ENCODE results near the gene CACNA1F. TPM values are rescaled to one million over a fixed set of nuclear protein-coding genes. Genes with fewer than 3 reads are reported as not detected.

CACNA1F gene
- total RNA-seq, 1 experiment from 2014 or later: not detected

DNA sequence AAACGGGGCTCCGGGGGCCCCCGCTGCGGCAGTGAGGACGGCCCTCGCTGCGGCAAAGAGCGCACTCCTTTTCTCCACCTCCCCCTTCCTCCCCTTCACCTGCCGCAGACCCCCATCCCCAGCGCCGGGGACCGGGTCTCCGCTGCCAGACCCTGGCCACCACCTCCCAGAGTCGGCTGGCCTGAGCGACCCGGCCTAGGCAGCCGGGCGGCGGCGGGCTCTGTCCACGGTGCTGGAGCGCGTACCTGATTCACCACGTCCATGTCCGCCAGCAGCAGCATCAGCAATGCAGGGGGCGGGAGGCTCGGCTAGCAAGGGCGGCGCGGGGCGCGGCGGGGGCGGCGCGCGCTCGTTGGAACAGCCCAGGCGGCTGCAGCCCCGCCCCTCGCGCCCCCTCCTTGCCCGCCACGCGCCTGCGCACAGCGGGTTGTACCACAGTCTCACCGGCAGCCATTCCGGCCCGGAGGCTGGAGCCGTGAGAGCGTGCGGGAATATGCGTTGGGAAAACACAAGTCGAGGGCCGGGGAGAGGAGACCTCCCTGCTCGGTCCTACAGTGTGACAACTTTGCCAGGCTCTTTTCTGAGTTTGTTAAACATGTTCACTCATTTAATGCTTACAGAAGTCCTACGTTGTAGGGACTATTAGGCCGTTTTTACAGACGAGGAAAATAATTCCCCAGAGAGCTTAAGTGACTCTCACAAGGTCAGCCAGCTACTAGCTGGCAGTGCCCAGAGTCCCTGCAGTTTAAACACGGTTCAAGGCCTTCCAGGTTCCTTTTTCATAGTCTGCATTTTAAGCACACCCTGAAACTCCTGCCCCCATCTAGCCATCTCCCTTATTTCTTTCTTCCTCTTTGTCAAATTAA lies 33.0 kb downstream of the CACNA1F start, which contains the start of gene SYP:
Gene SYP (minus strand): TSS at position 288 of the 866 bp plus-strand sequence. CDS start 7 bp downstream, at position 281.
- peak; percentile 80 for DNase-seq (ENCODE audit: unreplicated experiment)
- TSS peak; percentile 47 for BruUV-seq (replicated peaks)
- Mint-ChIP-seq H3K27me3 (ENCODE audit: insufficient read depth, unreplicated experiment) (peaks cover 15% of the 10 kb centered on the region), H3K27ac (ENCODE audit: low read depth, unreplicated experiment) (no peak within 1 kb of the TSS), H3K4me3 (ENCODE audit: unreplicated experiment) (peak within 1 kb of the TSS; percentile 39), H3K36me3 (ENCODE audit: insufficient read depth, unreplicated experiment) (no peaks in the 10 kb centered on the region), H3K9me3 (ENCODE audit: unreplicated experiment) (peaks cover 12% of the 10 kb centered on the region), H3K4me1 (ENCODE audit: insufficient read depth, unreplicated experiment) (no peaks in the 10 kb centered on the region)
- intact Hi-C loops (cut with micrococcal nuclease): loop anchor here (10.0 kb wide), 1 partner anchor 555 kb away; no protein-coding TSS in a partner anchor
- TF ChIP-seq, protein P1, sequence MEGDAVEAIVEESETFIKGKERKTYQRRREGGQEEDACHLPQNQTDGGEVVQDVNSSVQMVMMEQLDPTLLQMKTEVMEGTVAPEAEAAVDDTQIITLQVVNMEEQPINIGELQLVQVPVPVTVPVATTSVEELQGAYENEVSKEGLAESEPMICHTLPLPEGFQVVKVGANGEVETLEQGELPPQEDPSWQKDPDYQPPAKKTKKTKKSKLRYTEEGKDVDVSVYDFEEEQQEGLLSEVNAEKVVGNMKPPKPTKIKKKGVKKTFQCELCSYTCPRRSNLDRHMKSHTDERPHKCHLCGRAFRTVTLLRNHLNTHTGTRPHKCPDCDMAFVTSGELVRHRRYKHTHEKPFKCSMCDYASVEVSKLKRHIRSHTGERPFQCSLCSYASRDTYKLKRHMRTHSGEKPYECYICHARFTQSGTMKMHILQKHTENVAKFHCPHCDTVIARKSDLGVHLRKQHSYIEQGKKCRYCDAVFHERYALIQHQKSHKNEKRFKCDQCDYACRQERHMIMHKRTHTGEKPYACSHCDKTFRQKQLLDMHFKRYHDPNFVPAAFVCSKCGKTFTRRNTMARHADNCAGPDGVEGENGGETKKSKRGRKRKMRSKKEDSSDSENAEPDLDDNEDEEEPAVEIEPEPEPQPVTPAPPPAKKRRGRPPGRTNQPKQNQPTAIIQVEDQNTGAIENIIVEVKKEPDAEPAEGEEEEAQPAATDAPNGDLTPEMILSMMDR (IDR thresholded peaks at IDR 0.05; ENCODE audit: unreplicated experiment): no peak
- CTCF ChIA-PET: interaction anchor here (0.5 to 0.7 kb wide), 2 partner anchors 198 to 639 kb away, joined by 3 read pairs; partner anchors contain the start of gene GRIPAP1
- POLR2A ChIA-PET: interaction anchor here (0.5 to 1.5 kb wide), 3 partner anchors 9 to 45 kb away, joined by 3 to 7 read pairs (median 4); no protein-coding TSS in a partner anchor

DNA sequence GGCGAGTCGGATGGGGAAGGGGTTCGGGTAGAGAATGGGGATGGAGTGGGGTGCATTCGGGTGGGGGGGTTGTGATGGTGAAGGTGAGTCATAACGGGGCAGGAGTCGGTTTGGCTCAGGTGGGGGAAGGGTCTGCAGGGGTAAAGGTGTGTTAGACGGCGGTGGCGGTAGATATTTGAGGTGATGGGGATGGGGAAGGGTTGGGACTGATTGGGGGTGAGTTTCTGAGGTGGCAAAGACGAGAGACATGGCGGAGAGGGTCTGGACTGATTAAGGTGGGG lies 33.9 kb downstream of the CACNA1F start:
- BruUV-seq (replicated peaks): no TSS peak
- H3K27ac Mint-ChIP-seq (ENCODE audit: low read depth, unreplicated experiment): no peak overlapping the region
- CTCF ChIA-PET: no interaction called here
- intact Hi-C loops (cut with micrococcal nuclease): loop anchor here (10.0 kb wide), 1 partner anchor 556 kb away; no protein-coding TSS in a partner anchor
- POLR2A ChIA-PET: no interaction called here
- no peak for DNase-seq (ENCODE audit: unreplicated experiment)
- H3K4me3 Mint-ChIP-seq (ENCODE audit: unreplicated experiment): peak overlapping the region; percentile 39
- no peaks in the 10 kb centered on the region for H3K4me1 Mint-ChIP-seq (ENCODE audit: insufficient read depth, unreplicated experiment)
- no peaks in the 10 kb centered on the region for H3K36me3 Mint-ChIP-seq (ENCODE audit: insufficient read depth, unreplicated experiment)
- peaks cover 12% of the 10 kb centered on the region for H3K9me3 Mint-ChIP-seq (ENCODE audit: unreplicated experiment)
- H3K27me3 Mint-ChIP-seq (ENCODE audit: insufficient read depth, unreplicated experiment): peaks cover 15% of the 10 kb centered on the region
- TF ChIP-seq, protein P1 (IDR thresholded peaks at IDR 0.05; ENCODE audit: unreplicated experiment): no peak

DNA sequence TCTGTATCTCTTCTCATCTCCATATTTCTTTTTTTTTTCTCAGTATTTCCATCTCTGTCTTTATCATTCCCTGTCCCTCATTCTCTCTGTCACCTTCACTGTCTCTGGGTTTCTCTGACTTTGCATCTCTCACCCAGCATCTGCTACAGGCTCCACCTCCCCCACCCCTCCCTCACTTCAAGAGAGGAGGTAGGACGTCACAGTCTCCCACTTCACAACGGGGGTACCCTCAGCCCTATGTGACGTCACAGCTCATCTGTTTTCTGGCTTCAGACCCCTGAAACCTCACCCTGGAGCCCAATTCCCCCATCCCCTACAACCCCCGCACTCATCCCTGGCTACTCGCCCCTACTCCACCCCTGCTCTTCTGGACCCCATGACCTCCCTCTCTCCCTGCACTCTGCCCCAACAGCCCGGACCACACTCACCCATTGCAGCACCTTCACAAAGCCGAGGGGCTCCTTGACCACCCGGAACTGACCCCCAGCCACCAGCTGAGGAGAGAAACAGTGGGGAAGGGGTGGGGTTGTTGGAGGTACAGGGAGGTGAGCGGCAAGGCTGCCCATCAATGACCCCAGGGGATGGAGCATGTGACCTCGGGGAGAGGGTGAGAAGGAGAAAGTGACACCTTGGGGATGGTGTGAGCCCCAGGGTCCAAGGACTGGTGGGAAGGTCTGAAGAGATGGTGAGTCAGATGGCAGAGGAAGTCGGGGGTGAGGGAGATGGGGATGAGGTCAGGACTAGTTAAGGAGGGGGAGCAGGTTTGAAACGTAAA lies 34.4 kb downstream of the CACNA1F start:
- ChIA-PET POLR2A (no interaction called here), CTCF (no interaction called here)
- BruUV-seq (replicated peaks): no TSS peak
- Mint-ChIP-seq H3K27ac (ENCODE audit: low read depth, unreplicated experiment) (no peak overlapping the region), H3K4me3 (ENCODE audit: unreplicated experiment) (peak overlapping the region; percentile 39), H3K4me1 (ENCODE audit: insufficient read depth, unreplicated experiment) (no peaks in the 10 kb centered on the region), H3K36me3 (ENCODE audit: insufficient read depth, unreplicated experiment) (no peaks in the 10 kb centered on the region), H3K27me3 (ENCODE audit: insufficient read depth, unreplicated experiment) (peaks cover 15% of the 10 kb centered on the region), H3K9me3 (ENCODE audit: unreplicated experiment) (peaks cover 12% of the 10 kb centered on the region)
- DNase-seq (ENCODE audit: unreplicated experiment): no peak
- TF ChIP-seq, protein P1 (IDR thresholded peaks at IDR 0.05; ENCODE audit: unreplicated experiment): no peak
- intact Hi-C loops (cut with micrococcal nuclease): loop anchor here (10.0 kb wide), 1 partner anchor 556 kb away; no protein-coding TSS in a partner anchor

DNA sequence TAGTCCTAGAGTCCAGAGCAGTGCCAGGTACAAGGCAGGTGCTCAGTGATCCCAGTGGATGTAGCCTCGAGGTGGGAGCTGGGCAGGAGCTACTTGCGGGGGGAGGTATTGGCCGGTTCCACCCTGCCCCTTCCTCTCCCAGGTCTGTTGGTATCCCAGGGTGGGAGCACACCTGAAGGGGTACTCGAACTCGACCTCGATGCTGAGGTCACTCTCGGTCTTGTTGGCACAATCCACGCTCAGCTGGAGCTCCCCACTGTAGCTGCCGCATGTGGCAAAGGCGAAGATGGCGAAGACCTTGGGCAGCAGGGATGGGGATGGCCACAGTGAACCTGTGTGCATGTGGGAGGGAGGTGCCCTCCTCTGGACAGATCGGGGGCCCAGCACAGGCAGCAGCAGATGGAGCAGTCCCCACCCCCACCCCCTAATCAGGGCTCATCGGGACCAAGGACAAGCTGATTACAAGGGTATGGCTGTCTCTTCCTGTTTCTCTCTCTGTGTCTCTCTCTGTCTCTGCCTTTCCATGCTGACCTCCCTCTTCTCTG lies 35.5 kb downstream of the CACNA1F start:
- CTCF ChIA-PET: no interaction called here
- no peak for DNase-seq (ENCODE audit: unreplicated experiment)
- Mint-ChIP-seq H3K27me3 (ENCODE audit: insufficient read depth, unreplicated experiment) (peaks cover 15% of the 10 kb centered on the region), H3K27ac (ENCODE audit: low read depth, unreplicated experiment) (no peak overlapping the region), H3K4me3 (ENCODE audit: unreplicated experiment) (no peak overlapping the region), H3K36me3 (ENCODE audit: insufficient read depth, unreplicated experiment) (no peaks in the 10 kb centered on the region), H3K9me3 (ENCODE audit: unreplicated experiment) (peaks cover 12% of the 10 kb centered on the region), H3K4me1 (ENCODE audit: insufficient read depth, unreplicated experiment) (no peaks in the 10 kb centered on the region)
- no TSS peak for BruUV-seq (replicated peaks)
- POLR2A ChIA-PET: no interaction called here
- intact Hi-C loops (cut with micrococcal nuclease): loop anchor here (10.0 kb wide), 1 partner anchor 557 kb away; no protein-coding TSS in a partner anchor
- TF ChIP-seq, protein P1 (IDR thresholded peaks at IDR 0.05; ENCODE audit: unreplicated experiment): no peak
